Measurements from ENCODE around the gene FATE1. TPM values are rescaled to one million over a fixed set of nuclear protein-coding genes. Genes with fewer than 3 reads are reported as not detected.

FATE1 gene
- total and polyA plus RNA-seq, 2 of the 8 experiments (the other 6 are each of a cell fraction or from before 2014, with no cell fraction given) = 0.12 TPM; not detected in 1

DNA sequence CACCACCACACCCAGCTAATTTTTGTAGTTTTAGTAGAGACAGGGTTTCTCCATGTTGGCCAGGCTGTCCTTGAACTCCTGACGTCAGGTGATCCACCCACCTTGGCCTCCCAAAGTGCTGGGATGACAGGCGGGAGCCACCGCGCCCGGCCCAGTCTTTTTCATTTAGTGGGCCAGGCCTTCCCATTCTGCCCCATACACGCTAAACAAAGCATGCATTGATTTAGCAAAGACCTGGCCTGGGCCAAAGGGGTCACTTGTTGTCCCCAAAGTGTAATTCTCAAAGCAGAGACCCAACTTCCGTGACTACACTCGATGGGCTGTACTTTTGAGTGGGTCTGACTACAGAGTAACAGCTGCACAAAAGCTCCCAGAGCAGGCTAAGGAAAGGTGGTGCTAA is 47.9 kb downstream of the FATE1 start (continued):
- TF ChIP-seq ATF3 (IDR thresholded peaks at IDR 0.05; ENCODE audit: insufficient read depth, low read depth, low read length) (no peak), GABPA (IDR thresholded peaks at IDR 0.05; ENCODE audit: borderline replicate concordance, insufficient read depth, low read length) (no peak), USF2 (IDR thresholded peaks at IDR 0.05; ENCODE audit: low read length) (no peak)

Measured in H1 (cell line).